Muscle of back (tissue), 11 donors: ENCODE results near the gene NCBP2. TPM values are rescaled to one million over a fixed set of nuclear protein-coding genes. Genes with fewer than 3 reads are reported as not detected.
A peak's percentile ranks its signal among the peaks of the same experiment; 100 is the strongest.
"Not testable (repeated sequence)": the region's sequence is repeated elsewhere in the genome, so short reads cannot be mapped to it uniquely, and the experiment has no call there.

Experiments
- DNase-seq, 3 donors: peaks; one replicate each; pipeline versions ENCODE4 v3.0.0 to v3.0.0-alpha.2; 2013
- polyA plus RNA-seq, 10 donors: library from polyadenylated mRNA; unstranded; fragments of 120-200 nt; gene quantifications; one replicate each; pipeline ENCODE4 v1.2.1, GENCODE V29; 2013; ENCODE audit not compliant: insufficient read length in 10 of 10

Gene NCBP2
- polyA plus RNA-seq, 10 donors: 63.1 to 95.3 (median 73.6) TPM

GRCh38 chr3:196969134-196969659 lies 26.9 kb upstream of the NCBP2 start:
- DNase-seq: peak in 1 of 3 donors; percentile 61

DNA sequence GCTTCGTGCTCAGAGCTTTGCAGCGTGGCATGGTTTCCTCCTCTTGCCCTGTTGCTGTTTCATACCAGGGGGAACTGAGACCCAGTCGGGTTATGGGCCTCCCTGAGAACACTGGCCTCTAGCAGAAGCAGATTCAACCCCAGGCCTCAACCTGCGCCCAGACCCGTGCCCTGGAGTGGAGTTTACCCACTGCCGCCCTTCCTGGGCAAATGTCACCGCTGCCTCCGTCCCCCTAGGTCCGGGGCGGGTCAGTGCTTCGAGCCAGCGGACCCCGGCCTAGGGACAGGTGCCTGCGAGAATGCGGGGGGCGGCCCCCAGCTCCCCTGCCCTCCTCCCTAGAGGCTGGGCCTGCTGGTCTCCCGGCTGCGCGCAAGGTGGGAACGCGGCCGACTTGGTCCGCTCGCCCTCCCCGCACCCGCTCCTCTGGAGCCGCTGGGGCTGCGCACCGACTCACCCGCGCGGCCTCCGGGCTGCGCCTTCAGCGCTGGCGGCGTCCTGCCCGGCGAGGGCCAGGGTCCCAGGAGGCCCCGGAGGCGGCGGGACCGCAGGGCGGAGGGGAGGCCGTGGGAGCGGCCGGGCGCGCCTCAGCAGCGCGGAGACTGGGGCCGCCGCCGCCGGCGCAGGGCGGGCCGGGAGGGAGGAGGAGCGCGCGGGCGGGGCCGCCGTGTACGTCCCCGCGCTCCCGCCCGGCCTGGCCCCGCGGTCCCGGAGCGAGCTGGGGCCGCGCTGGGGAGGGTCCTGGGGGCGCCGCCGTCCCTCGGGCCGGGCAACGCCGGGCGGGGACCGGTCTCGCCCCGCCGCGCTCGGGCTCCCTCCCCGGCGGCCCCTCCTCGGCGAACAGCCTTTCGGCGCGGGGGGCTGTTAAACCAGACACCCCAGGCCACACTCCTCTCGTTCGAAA lies 26.2 kb upstream of the NCBP2 start, which contains the start of gene PIGZ:
Gene PIGZ, minus strand, starts transcription at position 601 of the 901 bp plus-strand sequence. CDS start 16,802 bp downstream, outside the sequence.
- DNase-seq: peak; percentile 7 to 60 (median 45)

- no peak for DNase-seq
Measured at GRCh38 chr3:196967412-196968232, 25.3 kb upstream of the NCBP2 start.

DNA sequence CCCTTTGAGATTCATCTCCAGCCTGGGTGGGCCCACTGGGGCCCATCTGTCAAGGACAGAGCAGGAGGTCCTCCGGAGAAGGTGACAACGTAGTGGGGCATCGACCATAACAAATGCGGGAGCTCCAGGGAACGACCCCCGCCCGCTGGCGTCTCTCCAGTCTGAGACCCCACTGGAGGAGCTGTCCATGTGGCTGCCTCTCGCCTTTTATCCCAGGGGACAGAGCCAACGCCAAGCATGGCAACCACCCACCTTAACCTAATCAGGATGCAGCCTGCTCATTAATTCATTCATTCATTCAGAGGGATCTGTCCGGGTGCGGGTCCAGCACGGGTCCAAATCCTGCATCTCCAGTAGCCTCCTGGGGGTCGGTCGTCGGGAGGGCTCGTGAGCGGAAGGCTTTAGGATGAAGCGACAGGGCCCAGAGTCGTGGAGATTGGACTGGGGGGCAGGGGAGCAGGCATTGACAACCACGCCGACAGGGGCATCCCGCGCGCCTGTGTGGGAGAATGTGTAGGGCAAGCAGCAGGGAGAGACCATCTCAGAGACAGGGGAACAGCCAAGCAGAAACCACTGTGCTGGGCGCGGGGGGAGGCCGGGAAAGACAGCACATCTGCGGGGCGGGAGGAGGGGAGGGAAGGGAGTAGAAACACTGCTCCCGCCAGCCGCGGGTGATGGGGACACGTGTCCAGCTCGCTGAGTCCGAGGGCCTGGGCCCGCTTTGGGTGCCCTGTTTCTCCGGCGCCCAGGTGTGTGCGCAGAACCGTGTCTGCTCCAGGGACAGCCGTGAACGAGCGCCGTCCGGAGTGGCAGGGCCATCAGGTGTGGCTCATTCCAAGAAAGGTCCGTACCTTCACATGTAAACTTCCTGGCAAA lies 24.4 kb upstream of the NCBP2 start:
- peak in 1 of 3 donors; percentile 51 for DNase-seq

DNA sequence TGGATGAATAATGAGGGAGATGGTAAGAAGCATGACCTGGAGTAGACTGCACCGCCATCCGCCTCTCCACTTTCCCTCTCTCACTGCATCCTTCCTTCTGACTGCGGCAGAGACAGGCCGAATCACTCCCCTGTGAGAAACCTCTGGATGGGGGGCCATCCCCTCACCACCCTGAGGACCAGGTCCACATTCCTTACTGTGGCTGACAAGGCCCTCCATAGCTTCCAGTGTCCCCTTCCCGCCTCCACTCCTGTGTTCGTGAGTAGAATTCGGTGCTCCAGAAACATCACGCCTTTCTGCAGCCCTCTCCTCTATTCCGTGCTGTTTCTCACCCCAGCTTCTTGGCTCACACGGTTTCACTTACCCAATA lies 23.5 kb upstream of the NCBP2 start:
- no peak for DNase-seq

DNA sequence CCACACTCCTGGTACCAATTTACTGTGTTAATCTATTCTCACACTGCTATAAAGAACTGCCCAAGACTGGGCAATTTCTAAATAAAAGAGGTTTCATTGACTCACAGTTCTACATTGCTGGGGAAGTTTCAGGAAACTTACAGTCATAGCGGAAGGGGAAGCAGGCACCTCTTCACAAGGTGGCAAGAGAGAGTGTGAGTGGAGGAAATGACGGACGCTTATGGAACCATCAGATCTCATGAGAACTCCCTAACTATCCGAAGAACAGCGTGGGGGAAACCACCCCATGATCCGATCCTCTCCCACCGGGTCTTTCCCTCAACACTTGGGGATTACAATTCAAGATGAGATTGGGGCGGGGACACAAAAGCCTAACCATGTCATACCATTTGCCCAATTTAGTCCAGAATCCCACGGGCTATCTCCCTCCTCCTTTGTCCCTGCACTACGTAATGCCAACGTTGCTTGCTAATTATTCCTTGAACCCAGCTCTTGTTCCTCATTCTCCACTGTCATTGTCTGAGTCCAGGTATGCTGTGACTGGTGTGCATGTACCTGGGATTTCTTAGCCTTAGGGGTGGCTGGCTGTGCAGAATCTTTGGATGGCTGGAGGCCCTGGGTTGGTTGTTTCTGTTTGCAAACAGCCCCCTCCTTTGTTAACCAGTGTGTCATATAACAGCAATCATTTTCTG lies 22.9 kb upstream of the NCBP2 start:
- DNase-seq: no peak

DNA sequence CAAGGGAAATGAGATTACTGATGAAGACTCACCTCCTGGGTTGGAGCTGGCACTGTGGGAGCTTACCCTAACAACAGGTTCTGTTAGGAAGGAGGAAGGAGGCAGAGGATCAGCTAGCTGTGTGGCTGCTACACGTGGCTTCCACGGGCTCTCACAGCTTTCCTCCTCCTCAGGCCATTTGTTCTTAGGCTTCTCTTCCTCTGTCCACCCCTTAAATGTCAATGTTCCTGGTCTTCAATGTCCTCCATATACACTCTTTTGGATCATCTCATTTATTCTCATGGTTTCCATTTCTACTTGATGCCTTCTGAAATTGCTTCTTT lies 21.3 kb upstream of the NCBP2 start:
- DNase-seq: no peak

DNA sequence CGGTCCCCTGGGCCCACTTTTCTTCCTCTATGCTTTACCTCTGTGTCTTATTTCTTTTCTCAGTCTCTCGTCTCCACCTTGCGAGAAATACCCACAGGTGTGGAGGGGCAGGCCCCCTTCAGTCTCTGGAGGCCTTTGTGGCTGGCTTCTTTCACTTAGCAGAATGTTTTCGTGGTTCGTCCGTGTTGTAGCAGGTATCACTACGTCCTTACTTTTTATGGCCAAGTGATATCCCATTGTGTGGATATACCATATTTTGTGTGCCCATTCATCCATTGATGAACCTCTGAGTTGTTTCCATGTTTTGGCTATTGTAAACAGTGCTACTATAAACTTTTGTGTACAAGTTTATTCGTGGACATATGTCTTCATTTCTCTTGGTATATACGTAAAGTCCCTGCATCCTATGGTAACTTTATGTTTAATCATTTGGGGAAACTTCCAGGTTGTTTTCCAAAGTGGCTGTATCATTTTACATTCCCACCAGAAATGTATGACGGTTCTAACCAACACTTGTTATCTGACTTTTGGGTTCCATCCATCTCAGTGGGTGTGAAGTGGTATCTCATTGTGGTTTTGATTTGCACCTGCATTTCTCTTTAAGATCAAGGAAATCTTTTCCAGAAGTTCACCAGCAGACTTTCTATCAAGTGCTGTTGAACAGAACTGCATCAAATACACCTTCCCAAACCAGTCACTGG lies 20.8 kb upstream of the NCBP2 start:
- no peak for DNase-seq

GRCh38 chr3:196962108-196962929 lies 20.0 kb upstream of the NCBP2 start:
- DNase-seq: no peak

DNA sequence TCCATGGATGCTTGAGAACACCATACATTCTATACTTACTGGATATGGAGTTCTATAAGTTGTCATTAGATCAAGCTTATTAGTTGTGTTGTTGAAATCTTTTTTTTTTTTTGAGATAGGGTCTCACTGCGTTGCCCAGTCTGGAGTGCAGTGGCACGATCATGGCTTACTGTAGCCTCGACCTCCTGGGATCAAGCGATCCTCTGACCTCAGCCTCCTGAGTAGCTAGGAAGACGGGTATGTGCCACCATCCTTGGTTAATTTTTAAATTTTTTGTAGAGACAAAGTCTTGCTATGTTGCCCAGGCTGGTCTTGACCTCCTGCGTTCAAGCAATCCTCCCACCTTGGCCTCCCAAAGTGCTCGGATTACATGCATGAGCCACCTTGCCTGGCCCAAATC lies 12.5 kb upstream of the NCBP2 start:
- no peak for DNase-seq

GRCh38 chr3:196951371-196951770 lies 9.0 kb upstream of the NCBP2 start:
- DNase-seq: no peak

- no peak for DNase-seq
Measured at GRCh38 chr3:196949750-196950149, 7.4 kb upstream of the NCBP2 start.

- DNase-seq: no peak
Measured at GRCh38 chr3:196949285-196949619, 6.9 kb upstream of the NCBP2 start.

- no peak for DNase-seq
Measured at GRCh38 chr3:196948442-196949284, 6.3 kb upstream of the NCBP2 start.

DNA sequence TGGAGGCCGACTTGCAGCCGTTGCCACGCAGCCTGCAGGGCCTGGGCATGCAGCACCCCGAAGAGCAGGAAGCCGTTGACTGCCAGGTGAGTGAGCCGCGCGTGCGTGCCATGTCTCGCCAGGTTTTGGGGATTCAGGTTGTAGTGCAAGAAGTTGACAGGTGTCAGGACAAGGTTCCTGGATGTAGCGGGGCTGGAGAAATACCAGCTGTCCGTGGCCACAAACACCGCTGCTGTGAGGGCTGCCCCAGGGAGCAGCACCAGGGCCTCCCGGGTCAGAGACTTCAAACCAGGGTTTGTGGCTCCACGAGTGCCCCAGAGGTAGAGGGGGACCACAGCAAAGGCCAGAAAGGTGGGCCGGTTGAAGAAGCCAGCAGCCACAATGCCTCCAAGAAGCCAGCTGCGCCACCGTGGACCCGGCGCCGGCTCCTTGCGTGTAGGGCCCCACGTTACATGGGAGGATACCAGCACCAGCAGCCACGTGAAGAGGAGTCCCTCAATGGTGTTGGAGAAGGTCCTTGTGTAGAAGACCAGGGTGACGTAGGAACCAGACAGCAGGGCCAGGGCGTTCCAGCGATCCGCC lies 5.6 kb upstream of the NCBP2 start:
- no peak for DNase-seq

DNA sequence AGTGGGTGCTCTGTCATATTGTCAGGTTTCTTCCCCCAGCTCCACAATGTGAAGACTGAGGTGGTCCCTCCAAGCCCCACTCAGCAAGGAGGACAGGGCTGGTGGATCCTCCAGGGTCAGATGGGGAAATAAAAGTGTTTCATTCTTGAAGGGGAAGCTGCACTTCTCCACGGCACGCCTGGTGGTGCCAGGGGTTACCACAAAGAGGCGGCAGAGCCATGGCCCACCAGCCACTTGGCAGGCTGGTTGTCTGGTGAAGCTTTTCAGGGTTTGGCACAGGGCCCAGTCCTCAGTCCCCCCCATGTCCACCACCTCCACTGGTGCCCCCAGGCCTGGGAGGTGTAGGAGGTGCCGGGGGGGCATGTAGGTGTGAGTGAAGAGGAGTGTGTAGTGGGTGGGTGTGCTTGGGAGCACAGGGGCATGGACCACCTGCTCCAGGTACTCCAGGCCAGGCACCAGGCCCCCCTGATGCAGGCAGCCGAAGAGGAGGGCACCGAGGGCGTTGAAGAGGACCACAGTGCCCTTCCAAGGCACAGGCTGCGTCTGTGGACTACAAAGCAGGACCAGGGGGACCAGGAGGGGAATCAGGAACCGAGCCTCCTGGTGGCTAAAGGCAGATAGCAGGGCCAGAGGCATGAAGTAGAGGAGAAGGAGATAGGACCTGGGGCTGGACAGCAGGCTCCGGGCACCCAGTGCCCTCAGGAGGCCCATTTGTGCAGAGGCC lies 5.0 kb upstream of the NCBP2 start:
- DNase-seq: no peak

GRCh38 chr3:196944037-196944790 lies 1.9 kb upstream of the NCBP2 start:
- DNase-seq: not testable (repeated sequence)
